SU-DHL-6 (cell line): ENCODE results near the gene DPYSL5.

Experiments used
- H2AFZ ChIP-seq: fragments of 200-600 bp; sonication (generic); 2 replicates; pipeline ENCODE4 v1.6.1; 2014; ENCODE audit warnings: low read depth, mild to moderate bottlenecking, moderate library complexity, mixed read lengths, antibody characterized with exemption, low read length; ENCODE audit not compliant: severe bottlenecking
- H3F3A ChIP-seq: fragments of 200-600 bp; shearing (Covaris generic); 2 replicates; pipeline ENCODE4 v1.6.0; 2016; ENCODE audit warnings: antibody characterized with exemption, mild to moderate bottlenecking; ENCODE audit not compliant: insufficient read depth
- H3K27ac ChIP-seq: fragments of 200-600 bp; sonication (generic); 2 replicates; pipeline ENCODE4 v1.5.1; 2016; ENCODE audit warnings: low read depth, mild to moderate bottlenecking, low read length, moderate library complexity, mixed read lengths
- H3K27me3 ChIP-seq: fragments of 200-600 bp; sonication (generic), shearing (Covaris generic); 2 replicates; pipeline ENCODE4 v1.6.0; 2014; ENCODE audit warnings: mild to moderate bottlenecking, low read length
- H3K36me3 ChIP-seq: fragments of 200-600 bp; sonication (generic); 2 replicates; pipeline ENCODE4 v1.6.1; 2014; ENCODE audit warnings: mild to moderate bottlenecking, low read length, mixed read lengths
- H3K4me2 ChIP-seq: fragments of 300-600, 200-600 bp; shearing (Covaris generic), sonication (generic); 2 replicates; pipeline ENCODE4 v1.6.0; 2014; ENCODE audit warnings: low read length, low read depth, mild to moderate bottlenecking; ENCODE audit not compliant: poor library complexity, severe bottlenecking
- H3K4me3 ChIP-seq: fragments of 200-600 bp; sonication (generic); 2 replicates; pipeline ENCODE4 v1.5.1; 2014; ENCODE audit warnings: antibody characterized with exemption, low read length, mild to moderate bottlenecking, mixed read lengths; ENCODE audit not compliant: insufficient read depth, poor library complexity, severe bottlenecking
- H3K79me2 ChIP-seq: fragments of 200-600 bp; sonication (generic); 2 replicates; pipeline ENCODE4 v1.6.1; 2014; ENCODE audit warnings: mild to moderate bottlenecking, low read length, moderate library complexity; ENCODE audit not compliant: insufficient read depth
- H3K9ac ChIP-seq: fragments of 200-600 bp; sonication (generic); 2 replicates; pipeline ENCODE4 v1.7.0; 2014; ENCODE audit warnings: mild to moderate bottlenecking, low read length
- H3K9me2 ChIP-seq: fragments of 200-600 bp; sonication (generic); replicated peaks from 2 replicates; pipeline ENCODE4 v1.6.1; 2014; ENCODE audit warnings: low read length; ENCODE audit not compliant: insufficient read depth
- H3K9me3 ChIP-seq: fragments of 200-600 bp; sonication (generic); 2 replicates; pipeline ENCODE4 v1.6.1; 2014; ENCODE audit warnings: low read length, mixed read lengths; ENCODE audit not compliant: insufficient read depth
- H4K20me1 ChIP-seq: fragments of 200-600 bp; sonication (generic); 2 replicates; pipeline ENCODE4 v1.6.1; 2014; ENCODE audit warnings: low read depth, mild to moderate bottlenecking, antibody characterized with exemption, low read length, moderate library complexity, mixed read lengths
- EZH2phosphoT487 ChIP-seq: fragments of 200-600 bp; sonication (generic), shearing (Covaris generic); conservative IDR thresholded peaks from 2 replicates; pipeline ENCODE4 v1.6.1; 2018; ENCODE audit warnings: mild to moderate bottlenecking, antibody characterized with exemption, low read length, moderate library complexity, mixed read lengths
- TF ChIP-seq, protein P1 (sequence below): fragments of 200-600 bp; sonication (generic); IDR thresholded peaks from one replicate; pipeline ENCODE4 v1.5.1; 2017; ENCODE audit warnings: antibody characterized with exemption, mild to moderate bottlenecking, low read length, moderate library complexity; ENCODE audit not compliant: insufficient read depth, poor library complexity, severe bottlenecking

DPYSL5 gene

DNA sequence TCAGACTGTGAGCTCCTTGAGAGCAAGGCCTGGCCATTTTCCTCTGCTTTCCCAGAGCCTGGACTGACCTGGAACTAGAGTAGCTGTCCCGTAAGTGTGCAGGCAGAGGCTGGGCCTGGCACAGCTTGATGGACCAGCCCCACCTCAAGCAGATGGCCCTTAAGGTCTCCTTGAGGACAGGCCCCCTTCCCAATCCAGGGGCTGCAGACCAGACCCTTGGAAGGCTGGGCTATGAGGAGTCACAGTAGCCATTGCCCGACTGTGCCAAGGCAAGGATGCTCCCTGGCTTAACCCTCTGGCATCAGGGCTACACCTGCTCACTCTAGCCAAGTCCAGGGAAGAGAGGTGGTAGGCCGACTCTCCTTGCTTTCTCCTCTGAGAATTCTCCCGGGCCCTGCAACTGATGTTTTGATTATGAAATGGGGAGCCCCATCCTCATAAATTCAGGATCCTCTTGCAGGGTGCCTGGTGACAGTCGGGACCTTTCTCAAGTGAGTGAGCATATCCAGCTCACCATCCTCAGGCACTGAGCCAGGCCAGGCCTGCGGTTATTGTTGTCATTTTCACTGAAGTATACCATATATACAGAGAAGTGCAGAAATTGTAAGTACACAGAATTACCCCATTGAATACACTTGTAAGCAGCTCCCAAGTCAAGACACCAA lies 51.7 kb downstream of the DPYSL5 start:
- Histone ChIP-seq H3K79me2 (no peaks in the 10 kb centered on the region), H3K9me2 (no peaks in the 10 kb centered on the region), H2AFZ (no peak overlapping the region), H3K4me2 (no peak overlapping the region), H3K9ac (no peak overlapping the region), H3F3A (no peaks in the 10 kb centered on the region), H3K36me3 (no peaks in the 10 kb centered on the region), H3K9me3 (no peaks in the 10 kb centered on the region), H3K27me3 (no peaks in the 10 kb centered on the region), H3K4me3 (no peak overlapping the region), H3K27ac (no peak overlapping the region), H4K20me1 (no peaks in the 10 kb centered on the region)
- TF ChIP-seq EZH2phosphoT487 = no peak
- TF ChIP-seq, protein P1, sequence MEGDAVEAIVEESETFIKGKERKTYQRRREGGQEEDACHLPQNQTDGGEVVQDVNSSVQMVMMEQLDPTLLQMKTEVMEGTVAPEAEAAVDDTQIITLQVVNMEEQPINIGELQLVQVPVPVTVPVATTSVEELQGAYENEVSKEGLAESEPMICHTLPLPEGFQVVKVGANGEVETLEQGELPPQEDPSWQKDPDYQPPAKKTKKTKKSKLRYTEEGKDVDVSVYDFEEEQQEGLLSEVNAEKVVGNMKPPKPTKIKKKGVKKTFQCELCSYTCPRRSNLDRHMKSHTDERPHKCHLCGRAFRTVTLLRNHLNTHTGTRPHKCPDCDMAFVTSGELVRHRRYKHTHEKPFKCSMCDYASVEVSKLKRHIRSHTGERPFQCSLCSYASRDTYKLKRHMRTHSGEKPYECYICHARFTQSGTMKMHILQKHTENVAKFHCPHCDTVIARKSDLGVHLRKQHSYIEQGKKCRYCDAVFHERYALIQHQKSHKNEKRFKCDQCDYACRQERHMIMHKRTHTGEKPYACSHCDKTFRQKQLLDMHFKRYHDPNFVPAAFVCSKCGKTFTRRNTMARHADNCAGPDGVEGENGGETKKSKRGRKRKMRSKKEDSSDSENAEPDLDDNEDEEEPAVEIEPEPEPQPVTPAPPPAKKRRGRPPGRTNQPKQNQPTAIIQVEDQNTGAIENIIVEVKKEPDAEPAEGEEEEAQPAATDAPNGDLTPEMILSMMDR = no peak

GRCh38 chr2:26900831-26901321 lies 52.9 kb downstream of the DPYSL5 start:
- H3K9me3 ChIP-seq = no peaks in the 10 kb centered on the region
- no peak overlapping the region for H3K4me2 ChIP-seq
- H3K9ac ChIP-seq = no peak overlapping the region
- H3K36me3 ChIP-seq = no peaks in the 10 kb centered on the region
- H3K27me3 ChIP-seq = no peaks in the 10 kb centered on the region
- no peak overlapping the region for H3K27ac ChIP-seq
- no peaks in the 10 kb centered on the region for H3F3A ChIP-seq
- H4K20me1 ChIP-seq = no peaks in the 10 kb centered on the region
- H3K79me2 ChIP-seq = no peaks in the 10 kb centered on the region
- no peak overlapping the region for H2AFZ ChIP-seq
- TF ChIP-seq, protein P1 = no peak
- no peak for TF ChIP-seq EZH2phosphoT487
- H3K9me2 ChIP-seq = no peaks in the 10 kb centered on the region
- H3K4me3 ChIP-seq = no peak overlapping the region

DNA sequence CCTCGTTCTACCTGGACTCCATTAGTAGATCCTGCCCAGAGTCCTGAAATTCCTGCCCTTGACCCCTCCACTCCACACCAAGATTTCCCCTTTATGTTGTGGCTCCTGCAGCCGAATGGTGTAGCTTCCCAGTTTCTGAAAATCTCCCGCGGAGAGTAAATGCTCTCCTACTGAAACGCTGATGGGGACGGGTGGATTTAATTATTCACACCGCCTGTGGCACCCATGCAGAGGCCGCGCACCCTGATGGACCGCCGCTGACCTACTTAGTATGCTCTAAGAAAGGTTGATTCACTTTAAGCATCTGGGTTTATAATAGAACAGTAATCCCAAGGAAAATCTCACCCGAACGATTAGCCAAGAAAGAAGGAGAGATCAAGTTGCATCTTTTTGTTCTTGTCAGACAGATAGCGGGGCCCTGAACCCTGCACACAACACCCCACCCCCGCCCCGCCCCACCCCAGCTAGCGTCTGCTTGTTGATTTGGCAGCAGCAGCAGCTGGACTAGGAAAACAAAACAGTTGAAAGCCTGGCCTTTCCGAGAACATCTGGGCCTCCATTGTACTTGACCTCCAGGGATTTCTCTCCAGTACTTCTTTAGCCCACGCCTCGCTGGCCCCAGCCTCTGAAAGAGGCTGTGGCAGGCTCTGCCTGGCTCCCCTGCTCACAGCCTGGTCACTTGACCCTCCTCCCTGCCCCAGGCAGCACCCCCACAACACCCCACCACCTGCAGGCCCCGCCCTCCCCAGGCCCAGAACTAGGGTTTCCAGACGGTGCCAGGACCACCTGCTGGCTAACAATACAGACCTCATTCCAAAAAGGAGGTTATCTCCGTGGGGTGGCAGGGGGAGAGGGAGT lies 53.6 kb downstream of the DPYSL5 start:
- Histone ChIP-seq H3K9ac (no peak overlapping the region), H3K4me2 (no peak overlapping the region)

More for the DNA sequence above, 53.6 kb downstream of the DPYSL5 start:
- Histone ChIP-seq H4K20me1 (no peaks in the 10 kb centered on the region), H3F3A (no peaks in the 10 kb centered on the region), H3K9me2 (no peaks in the 10 kb centered on the region), H3K36me3 (no peaks in the 10 kb centered on the region), H3K4me3 (no peak overlapping the region), H3K9me3 (no peaks in the 10 kb centered on the region), H3K79me2 (no peaks in the 10 kb centered on the region), H2AFZ (no peak overlapping the region), H3K27me3 (no peaks in the 10 kb centered on the region), H3K27ac (no peak overlapping the region)
- TF ChIP-seq EZH2phosphoT487 = no peak
- TF ChIP-seq, protein P1 = no peak
